GM12878 (cell line): Measurements from ENCODE around the gene WASF2. TPM values are rescaled to one million over a fixed set of nuclear protein-coding genes. Genes with fewer than 3 reads are reported as not detected.

Source experiments
- ATAC-seq: fragments of 200-7000 bp; cut with Tn5 transposase; 3 replicates; pipeline ENCODE4 v1.9.1; 2020; ENCODE audit warnings: mild to moderate bottlenecking, moderate library complexity
- BruUV-seq: library from RNA; stranded (reverse); fragments of 400-500 nt; replicated peaks from 2 replicates; lab custom pipeline; 2021; lab: Mats Ljungman, UMichigan
- CTCF ChIA-PET: fragments of 300-600 bp; sonication (Branson Sonifier 250); formaldehyde crosslinking; extraction: SDS; loops from one replicate; lab custom pipeline; 2021; ENCODE audit warnings: inconsistent platforms; lab: Yijun Ruan, JAX
- POLR2A ChIA-PET: fragments of 350-600 bp; formaldehyde crosslinking; extraction: SDS; loops from one replicate; lab custom pipeline; 2021; ENCODE audit warnings: inconsistent platforms; lab: Charles Lee
- RAD21 ChIA-PET: fragments of 300-600 bp; sonication (Branson Sonifier 250); formaldehyde crosslinking; loops from one replicate; lab custom pipeline; 2023; ENCODE audit warnings: antibody characterized with exemption; ENCODE audit not compliant: unreplicated experiment; lab: Charles Lee
- SMC1A ChIA-PET: fragments of 300-600 bp; sonication (Branson Sonifier 250); formaldehyde crosslinking; loops from one replicate; lab custom pipeline; 2023; ENCODE audit not compliant: unreplicated experiment, uncharacterized antibody; lab: Charles Lee
- DNase-seq: peaks from one replicate; pipeline ENCODE4 v3.0.0-alpha.2; 2011; ENCODE audit warnings: low read depth, low spot score
- FAIRE-seq: peaks from 3 replicates; lab custom pipeline; 2011; peaks lifted over from hg19 to GRCh38; lab: Jason Lieb, UNC
- H2AFZ ChIP-seq: 2 replicates; pipeline ENCODE4 v1.6.0; 2011; ENCODE audit warnings: low read depth, low read length, control low read depth; ENCODE audit not compliant: control insufficient read depth
- H3K27ac ChIP-seq: 2 replicates; pipeline ENCODE4 v1.5.1; 2011; ENCODE audit warnings: control low read depth; ENCODE audit not compliant: control insufficient read depth, insufficient read depth
- H3K27me3 ChIP-seq, 2 experiments: replicated peaks in 1 of 2; 2 replicates each; pipeline versions ENCODE4 v1.6.0 to v1.6.1; 2011; ENCODE audit warnings: low read length in 1 of 2; ENCODE audit not compliant: control insufficient read depth in 2 of 2, insufficient read depth in 2 of 2
- H3K36me3 ChIP-seq, 2 experiments: 2 replicates each; pipeline ENCODE4 v1.5.1; 2011; ENCODE audit warnings: low read length in 1 of 2; ENCODE audit not compliant: control insufficient read depth in 2 of 2, insufficient read depth in 2 of 2
- H3K4me1 ChIP-seq: 2 replicates; pipeline ENCODE4 v1.6.1; 2011; ENCODE audit warnings: mild to moderate bottlenecking, low read length, moderate library complexity, mixed read lengths; ENCODE audit not compliant: control insufficient read depth, insufficient read depth
- H3K4me2 ChIP-seq: 2 replicates; pipeline ENCODE4 v1.6.0; 2011; ENCODE audit warnings: control low read depth; ENCODE audit not compliant: control insufficient read depth, insufficient read depth
- H3K4me3 ChIP-seq: fragments of 200-600 bp; sonication (generic); 2 replicates; pipeline ENCODE4 v1.5.1; 2016
- H3K79me2 ChIP-seq: 2 replicates; pipeline ENCODE4 v1.6.0; 2011; ENCODE audit warnings: low read length; ENCODE audit not compliant: control insufficient read depth, insufficient read depth
- H3K9ac ChIP-seq: 2 replicates; pipeline ENCODE4 v1.8.0; 2011; ENCODE audit warnings: low read length, control low read depth, mixed read lengths; ENCODE audit not compliant: control insufficient read depth, insufficient read depth
- H3K9me3 ChIP-seq: replicated peaks from 3 replicates; pipeline ENCODE4 v1.5.1; 2011; ENCODE audit warnings: mild to moderate bottlenecking, low read length; ENCODE audit not compliant: control insufficient read depth, insufficient read depth
- H4K20me1 ChIP-seq: 2 replicates; pipeline ENCODE4 v1.6.0; 2011; ENCODE audit not compliant: control insufficient read depth, insufficient read depth
- BMI1 ChIP-seq: fragments of 450-650 bp; IDR thresholded peaks from 2 replicates; pipeline ENCODE4 v1.6.1; 2016; ENCODE audit warnings: mild to moderate bottlenecking, moderate library complexity, borderline replicate concordance
- BRCA1 ChIP-seq: IDR thresholded peaks from 2 replicates; pipeline ENCODE4 v1.6.1; 2011; ENCODE audit warnings: low read depth, low read length, improper control_type of control experiment
- CHD1 ChIP-seq: IDR thresholded peaks from 2 replicates; pipeline ENCODE4 v1.6.1; 2012; ENCODE audit warnings: low read depth, low read length, improper control_type of control experiment
- CREB1 ChIP-seq: IDR thresholded peaks from 2 replicates; pipeline ENCODE4 v1.6.1; 2012; ENCODE audit warnings: low read depth, mild to moderate bottlenecking, inconsistent platforms
- FOS ChIP-seq: IDR thresholded peaks from 3 replicates; pipeline ENCODE4 v1.6.1; 2011; ENCODE audit warnings: borderline replicate concordance; ENCODE audit not compliant: insufficient read length; ENCODE audit errors: extremely low read depth
- KAT2A ChIP-seq: conservative IDR thresholded peaks from 2 replicates; pipeline ENCODE4 v1.6.1; 2011; ENCODE audit warnings: low read depth, low read length; ENCODE audit not compliant: control insufficient read depth
- MLLT1 ChIP-seq: fragments of 450-650 bp; IDR thresholded peaks from 2 replicates; pipeline ENCODE4 v1.6.1; 2016; ENCODE audit warnings: mild to moderate bottlenecking
- NFYB ChIP-seq: IDR thresholded peaks from 2 replicates; pipeline ENCODE4 v1.6.1; 2011; ENCODE audit warnings: low read depth, mild to moderate bottlenecking, low read length, improper control_type of control experiment, moderate library complexity; ENCODE audit not compliant: insufficient read depth
- NR2C1 ChIP-seq: fragments of 450-650 bp; IDR thresholded peaks from 2 replicates; pipeline ENCODE4 v1.6.1; 2017; ENCODE audit warnings: antibody characterized with exemption, mild to moderate bottlenecking, moderate library complexity
- POLR2AphosphoS2 ChIP-seq: IDR thresholded peaks from 2 replicates; pipeline ENCODE4 v1.6.1; 2011; ENCODE audit warnings: low read depth, mild to moderate bottlenecking, low read length, improper control_type of control experiment, moderate library complexity
- SIN3A ChIP-seq: IDR thresholded peaks from 2 replicates; pipeline ENCODE4 v1.6.1; 2012; ENCODE audit warnings: low read depth, low read length, improper control_type of control experiment
- SMC3 ChIP-seq: IDR thresholded peaks from 2 replicates; pipeline ENCODE4 v1.6.1; 2011; ENCODE audit warnings: low read length, improper control_type of control experiment, borderline replicate concordance
- STAT3 ChIP-seq: IDR thresholded peaks from 2 replicates; pipeline ENCODE4 v1.6.1; 2011; ENCODE audit warnings: low read depth, low read length, improper control_type of control experiment
- SUPT20H ChIP-seq: IDR thresholded peaks from 2 replicates; pipeline ENCODE4 v1.6.1; 2011; ENCODE audit warnings: low read depth, mild to moderate bottlenecking, low read length, moderate library complexity, borderline replicate concordance; ENCODE audit not compliant: control insufficient read depth
- USF2 ChIP-seq: IDR thresholded peaks from 2 replicates; pipeline ENCODE4 v1.6.1; 2011; ENCODE audit warnings: low read depth, low read length, improper control_type of control experiment, borderline replicate concordance
- ZNF24 ChIP-seq: fragments of 450-650 bp; IDR thresholded peaks from 2 replicates; pipeline ENCODE4 v1.6.1; 2017; ENCODE audit warnings: antibody characterized with exemption, mild to moderate bottlenecking
- ZNF274 ChIP-seq: IDR thresholded peaks from one replicate; pipeline ENCODE4 v1.8.0; 2011; ENCODE audit not compliant: insufficient read length, insufficient read depth
- ZNF622 ChIP-seq: fragments of 450-650 bp; IDR thresholded peaks from 2 replicates; pipeline ENCODE4 v1.6.1; 2017; ENCODE audit warnings: mild to moderate bottlenecking, inconsistent platforms
- ZZZ3 ChIP-seq: IDR thresholded peaks from 2 replicates; pipeline ENCODE4 v1.6.1; 2011; ENCODE audit warnings: low read depth; ENCODE audit not compliant: control insufficient read depth, insufficient read length
- WGBS: methylation state at CpG from one replicate; pipeline ENCODE4 v1.1.6; 2016; ENCODE audit warnings: low lambda C conversion rate; ENCODE audit not compliant: insufficient replicate concordance, insufficient coverage; ENCODE audit errors: missing lambda C conversion rate; 5-methylcytosine and 5-hydroxymethylcytosine counted together
- in situ Hi-C: fragments of 300-500 bp; cut with MboI; formaldehyde crosslinking; loops from 9 replicates; pipeline ENCODE4 v1.14.3; 2018; ENCODE audit warnings: mixed read lengths
- intact Hi-C: fragments of 100-400 bp; cut with micrococcal nuclease; formaldehyde crosslinking; loops from one replicate; pipeline ENCODE4 v1.14.2; 2022; ENCODE audit not compliant: unreplicated experiment
- polyA plus RNA-seq, 11 experiments: library from polyadenylated mRNA; depleted of rRNA in 4 of 11; unstranded in 6 of 11; stranded (reverse) in 5 of 11; fragments of >200 nt; fragmentation: Nextera tagmentation in 4 of 11; fragmentation: Illumina TruSeq in 1 of 11; extraction: Ambion mirVana in 4 of 11; extraction: Trizol in 1 of 11; gene quantifications; 1 replicate in 1 of 11; 2 replicates in 10 of 11; pipeline versions ENCODE4 v1.2.1 to v1.2.3, GENCODE V29; 2011 to 2016; ENCODE audit warnings: inconsistent platforms in 2 of 11, missing spikeins in 2 of 11, low read depth in 1 of 11
- total RNA-seq, 4 experiments: library from RNA; depleted of rRNA in 3 of 4; stranded (reverse); fragments of >200 nt in 3 of 4; fragmentation: Illumina TruSeq in 1 of 4; extraction: Trizol in 1 of 4; gene quantifications; 2 replicates each; pipeline versions ENCODE4 v1.2.1 to v1.2.3, GENCODE V29; 2013 to 2021

WASF2 gene
- total and polyA plus RNA-seq, 10 of the 15 experiments (the other 5 are each of a cell fraction or from before 2014, with no cell fraction given), result 7.0 to 111 (median 37.1) TPM

GRCh38 chr1:27393641-27394281, 96.2 kb downstream of the WASF2 start:
- no TSS peak for BruUV-seq
- Histone ChIP-seq H3K4me3 (no peak overlapping the region), H3K4me1 (peaks cover 8% of the 10 kb centered on the region), H3K9ac (no peak overlapping the region), H3K79me2 (no peaks in the 10 kb centered on the region), H3K27me3 (no peaks in the 10 kb centered on the region), H3K4me2 (no peak overlapping the region), H3K9me3 (no peaks in the 10 kb centered on the region), H4K20me1 (no peaks in the 10 kb centered on the region), H2AFZ (no peak overlapping the region), H3K36me3 (no peaks in the 10 kb centered on the region)
- WGBS, result 83% methylated on average over 18 of the region's 18 CpGs
- DNase-seq, result no peak
- ATAC-seq, result no peak
- FAIRE-seq, result no peak
- ChIA-PET RAD21 (interaction anchor here (0.9 to 4.9 kb wide), 4 partner anchors 93 to 213 kb away, joined by 3 to 103 read pairs (median 13); no protein-coding TSS in a partner anchor), POLR2A (interaction anchor here (0.5 kb wide), 1 partner anchor 172 kb away, joined by 3 read pairs; no protein-coding TSS in a partner anchor), SMC1A (interaction anchor here (2.0 to 4.8 kb wide), 2 partner anchors 92 to 97 kb away, joined by 19 to 54 read pairs; no protein-coding TSS in a partner anchor)
- in situ Hi-C loops, result loop anchor here (5.0 kb wide), 3 partner anchors 91 to 291 kb away; no protein-coding TSS in a partner anchor
- intact Hi-C loops, result loop anchor here (2.0 kb wide), 1 partner anchor 291 kb away; no protein-coding TSS in a partner anchor
- TF ChIP-seq KAT2A (no peak), CHD1 (no peak), STAT3 (no peak), BRCA1 (no peak), ZNF622 (no peak), SMC3 (no peak), NFYB (no peak), CREB1 (no peak), ZNF274 (no peak), USF2 (no peak), BMI1 (no peak), ZNF24 (no peak), MLLT1 (no peak), POLR2AphosphoS2 (no peak), NR2C1 (no peak), FOS (no peak), SUPT20H (no peak), SIN3A (no peak), ZZZ3 (no peak)
- TF ChIP-seq, all 136 proteins: peak for 0
- CTCF ChIA-PET, result interaction anchor here (1.4 to 13.5 kb wide), 5 partner anchors 37 to 291 kb away, joined by 4 to 265 read pairs (median 11); partner anchors contain the start of gene AHDC1
- H3K27ac ChIP-seq, result no peak overlapping the region
